Myometrial cell (primary cell): ENCODE measurements around the gene TNFAIP8. TPM values are rescaled to one million over a fixed set of nuclear protein-coding genes. Genes with fewer than 3 reads are reported as not detected.

Experiments
- total RNA-seq: library from RNA; depleted of rRNA; stranded (reverse); fragments of >200 nt; gene quantifications from 2 replicates; pipeline ENCODE4 v1.2.3, GENCODE V29; 2015

The TNFAIP8 gene
- 7.3 and 8.1 TPM in 2 replicates for total RNA-seq

DNA sequence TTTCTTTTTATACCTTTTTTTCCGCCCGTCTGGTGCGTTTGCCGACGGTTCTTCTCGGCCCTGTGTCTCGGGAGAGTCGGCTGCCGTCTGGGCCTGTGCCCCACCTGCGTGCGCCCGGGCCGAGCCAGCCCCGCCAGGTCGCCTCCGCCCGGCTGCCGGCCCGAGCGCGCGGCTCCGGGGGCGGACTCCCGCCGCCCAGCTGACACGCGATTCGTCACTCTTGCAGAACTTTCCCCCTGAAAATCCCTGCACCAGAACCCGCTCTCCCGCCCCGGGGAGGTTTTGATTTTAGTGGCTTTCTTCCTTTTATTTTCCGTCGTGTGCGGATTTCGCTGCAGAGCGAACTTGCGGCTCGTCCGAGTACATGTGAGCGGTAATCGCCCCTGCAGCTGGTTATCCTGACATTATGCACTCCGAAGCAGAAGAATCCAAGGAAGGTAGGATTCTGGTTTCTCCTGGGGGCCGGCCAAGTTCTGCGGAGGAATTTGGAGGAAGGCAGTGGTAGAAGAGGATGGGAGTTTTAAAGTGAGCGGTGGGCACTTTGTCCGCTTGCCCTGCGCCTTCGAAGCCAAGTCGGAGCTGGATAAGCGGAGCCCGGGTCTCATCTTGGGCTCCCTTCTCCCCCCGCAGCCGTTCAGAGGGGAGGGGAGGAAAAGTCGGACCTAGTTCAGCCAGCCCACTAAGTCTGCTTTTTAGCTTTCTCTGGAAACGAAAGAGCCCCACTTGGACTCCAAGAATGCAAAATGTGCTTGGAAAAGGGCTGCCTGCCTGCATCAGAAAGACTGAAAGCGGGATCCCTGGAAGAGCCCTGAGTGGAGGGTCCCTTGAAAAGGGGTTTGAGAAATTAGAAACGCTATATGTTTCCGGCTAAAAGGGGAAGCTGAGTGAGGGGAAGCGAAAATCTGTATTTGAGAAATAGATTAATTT lies at the start of gene TNFAIP8:
Gene TNFAIP8, plus strand, starts transcription at position 335 of the 927 bp plus-strand sequence. Its CDS starts 72 bp downstream, at position 407.

Other genes starting within 250 kb of the TNFAIP8 start
- 104 and 139 TPM in 2 replicates for gene HSD17B4, start 96.5 kb downstream of the TNFAIP8 start, total RNA-seq